ENCODE results near the gene PDE3B. TPM values are rescaled to one million over a fixed set of nuclear protein-coding genes. Genes with fewer than 3 reads are reported as not detected.

PDE3B gene
- total and polyA plus RNA-seq, 2 of the 4 experiments (the other 2 are of a cell fraction), result 0.21 to 1.3 TPM

GRCh38 chr11:14655435-14655834 is 11.8 kb downstream of the PDE3B start:
- TF ChIP-seq MAFK (IDR thresholded peaks at IDR 0.05; ENCODE audit: low read depth, low read length) (no peak), POLR2A (IDR thresholded peaks at IDR 0.05; ENCODE audit: low read depth, low read length) (no peak), BHLHE40 (IDR thresholded peaks at IDR 0.05; ENCODE audit: low read depth, low read length) (no peak), USF2 (IDR thresholded peaks at IDR 0.05; ENCODE audit: low read depth, low read length) (no peak), RFX5 (IDR thresholded peaks at IDR 0.05; ENCODE audit: low read depth, low read length) (no peak), CHD1 (IDR thresholded peaks at IDR 0.05; ENCODE audit: low read depth, low read length) (no peak), RCOR1 (IDR thresholded peaks at IDR 0.05; ENCODE audit: insufficient replicate concordance, low read length) (no peak), CEBPB (IDR thresholded peaks at IDR 0.05; ENCODE audit: low read depth, low read length) (no peak), NFE2L2 (IDR thresholded peaks at IDR 0.05; ENCODE audit: low read depth, low read length) (no peak), RAD21 (IDR thresholded peaks at IDR 0.05; ENCODE audit: low read length) (no peak), MXI1 (IDR thresholded peaks at IDR 0.05; ENCODE audit: borderline replicate concordance, low read depth, low read length) (no peak), SMC3 (IDR thresholded peaks at IDR 0.05; ENCODE audit: low read depth, low read length) (no peak), MAZ (IDR thresholded peaks at IDR 0.05; ENCODE audit: borderline replicate concordance, low read depth, low read length) (no peak)
- TF ChIP-seq, protein P1, sequence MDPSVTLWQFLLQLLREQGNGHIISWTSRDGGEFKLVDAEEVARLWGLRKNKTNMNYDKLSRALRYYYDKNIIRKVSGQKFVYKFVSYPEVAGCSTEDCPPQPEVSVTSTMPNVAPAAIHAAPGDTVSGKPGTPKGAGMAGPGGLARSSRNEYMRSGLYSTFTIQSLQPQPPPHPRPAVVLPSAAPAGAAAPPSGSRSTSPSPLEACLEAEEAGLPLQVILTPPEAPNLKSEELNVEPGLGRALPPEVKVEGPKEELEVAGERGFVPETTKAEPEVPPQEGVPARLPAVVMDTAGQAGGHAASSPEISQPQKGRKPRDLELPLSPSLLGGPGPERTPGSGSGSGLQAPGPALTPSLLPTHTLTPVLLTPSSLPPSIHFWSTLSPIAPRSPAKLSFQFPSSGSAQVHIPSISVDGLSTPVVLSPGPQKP (IDR thresholded peaks at IDR 0.05; ENCODE audit: borderline replicate concordance, low read depth, low read length), result no peak
- TF ChIP-seq, protein P2, sequence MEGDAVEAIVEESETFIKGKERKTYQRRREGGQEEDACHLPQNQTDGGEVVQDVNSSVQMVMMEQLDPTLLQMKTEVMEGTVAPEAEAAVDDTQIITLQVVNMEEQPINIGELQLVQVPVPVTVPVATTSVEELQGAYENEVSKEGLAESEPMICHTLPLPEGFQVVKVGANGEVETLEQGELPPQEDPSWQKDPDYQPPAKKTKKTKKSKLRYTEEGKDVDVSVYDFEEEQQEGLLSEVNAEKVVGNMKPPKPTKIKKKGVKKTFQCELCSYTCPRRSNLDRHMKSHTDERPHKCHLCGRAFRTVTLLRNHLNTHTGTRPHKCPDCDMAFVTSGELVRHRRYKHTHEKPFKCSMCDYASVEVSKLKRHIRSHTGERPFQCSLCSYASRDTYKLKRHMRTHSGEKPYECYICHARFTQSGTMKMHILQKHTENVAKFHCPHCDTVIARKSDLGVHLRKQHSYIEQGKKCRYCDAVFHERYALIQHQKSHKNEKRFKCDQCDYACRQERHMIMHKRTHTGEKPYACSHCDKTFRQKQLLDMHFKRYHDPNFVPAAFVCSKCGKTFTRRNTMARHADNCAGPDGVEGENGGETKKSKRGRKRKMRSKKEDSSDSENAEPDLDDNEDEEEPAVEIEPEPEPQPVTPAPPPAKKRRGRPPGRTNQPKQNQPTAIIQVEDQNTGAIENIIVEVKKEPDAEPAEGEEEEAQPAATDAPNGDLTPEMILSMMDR (conservative IDR thresholded peaks at IDR 0.05; ENCODE audit: low read depth, low read length), result no peak
- H2BK5ac ChIP-seq (ENCODE audit: low read depth, low read length, poor library complexity, severe bottlenecking), result no peak overlapping the region
- H2BK120ac ChIP-seq (ENCODE audit: low read depth, low read length), result no peak overlapping the region
- H4K8ac ChIP-seq (ENCODE audit: low read depth in 2 of 2, low read length in 2 of 2), result no peak overlapping the region
- H3K18ac ChIP-seq (ENCODE audit: low read depth, low read length), result no peak overlapping the region
- dilution Hi-C loops (cut with HindIII; ENCODE audit: low sequenced_read_pairs, unreplicated experiment), result no loop called here
- H4K91ac ChIP-seq (ENCODE audit: insufficient read depth, low read depth, low read length), result no peak overlapping the region
- H3K27ac ChIP-seq (ENCODE audit: insufficient read depth, low read length), result no peak overlapping the region
- no peaks in the 10 kb centered on the region for H3K4me1 ChIP-seq (ENCODE audit: control insufficient read depth, insufficient read depth, low read length)
- H2BK15ac ChIP-seq (ENCODE audit: low read depth, low read length), result no peak overlapping the region
- no peaks in the 10 kb centered on the region for H4K20me1 ChIP-seq (ENCODE audit: insufficient read depth, low read length)
- ChIA-PET POLR2A (ENCODE audit: unreplicated experiment) (no interaction called here), CTCF (no interaction called here)
- no peak overlapping the region for H2AK9ac ChIP-seq (replicated peaks; ENCODE audit: low read depth, low read length, poor library complexity)
- in situ Hi-C loops (cut with MboI; ENCODE audit: low sequenced_read_pairs), result no loop called here
- H3K9me1 ChIP-seq (ENCODE audit: insufficient read depth, low read length), result no peaks in the 10 kb centered on the region
- H3K4ac ChIP-seq (ENCODE audit: low read depth, low read length), result no peak overlapping the region
- no peak overlapping the region for H3K4me2 ChIP-seq (ENCODE audit: low read depth, low read length)
- H3K79me1 ChIP-seq (ENCODE audit: low read depth in 1 of 2, low read length in 2 of 2), result no peaks in the 10 kb centered on the region
- H3K36me3 ChIP-seq (ENCODE audit: control insufficient read depth, insufficient read depth, low read length), result no peaks in the 10 kb centered on the region
- no peaks in the 10 kb centered on the region for H3K9me3 ChIP-seq (ENCODE audit: control insufficient read depth, insufficient read depth, low read length)
- no peak overlapping the region for H2AK5ac ChIP-seq (ENCODE audit: low read depth, low read length)
- no peaks in the 10 kb centered on the region; the same call in 1 of the 2 replicates for H3K27me3 ChIP-seq (ENCODE audit: control insufficient read depth, insufficient read depth, low read length)
- ATAC-seq (ENCODE audit: low read depth) (no peak), DNase-seq (no peak)
- 60% methylated on average over 2 of the region's 3 CpGs; no CpG with 5 or more reads in 1 of the 2 experiments for WGBS, 2 experiments (ENCODE audit: extremely low coverage in 2 of 2, insufficient read length in 1 of 2)
- no peak overlapping the region for H3K23ac ChIP-seq (ENCODE audit: low read depth, low read length)
- H3K4me3 ChIP-seq (ENCODE audit: insufficient read depth, low read depth, low read length), result no peak overlapping the region
- intact Hi-C loops (cut with micrococcal nuclease), result no loop called here
- no peak overlapping the region for H3K9ac ChIP-seq (ENCODE audit: low read depth, low read length)
- no peak overlapping the region for H3K56ac ChIP-seq (ENCODE audit: extremely low read depth, insufficient read depth, low read length)
- no peak overlapping the region for H2BK20ac ChIP-seq (ENCODE audit: low read depth, low read length)
- no peak overlapping the region for H4K5ac ChIP-seq (ENCODE audit: low read depth, low read length)
- no TSS peak for BruUV-seq (replicated peaks)
- H3K14ac ChIP-seq (replicated peaks; ENCODE audit: low read depth, low read length), result no peak overlapping the region
- H2AFZ ChIP-seq (replicated peaks; ENCODE audit: low read length, poor library complexity), result no peak overlapping the region

All from IMR-90 (cell line).